IPS DF 4.7 (cell line): Measurements from ENCODE around the gene GADL1.

Experiments
- DNase-seq: peaks from one replicate; pipeline ENCODE4 v3.0.0-alpha.2; 2013; ENCODE audit warnings: low spot score; ENCODE audit errors: extremely low read depth

GADL1 gene

GRCh38 chr3:30695302-30696061 is 199.0 kb downstream of the GADL1 start:
- DNase-seq: peak; percentile 41

- DNase-seq: no peak
Observed at GRCh38 chr3:30694668-30695067, 199.8 kb downstream of the GADL1 start.

GRCh38 chr3:30694148-30694547 is 200.3 kb downstream of the GADL1 start:
- DNase-seq: no peak

- DNase-seq: peak; percentile 46
Observed at GRCh38 chr3:30693470-30694120, 200.9 kb downstream of the GADL1 start.

GRCh38 chr3:30692498-30693130 is 201.8 kb downstream of the GADL1 start:
- DNase-seq: no peak

GRCh38 chr3:30691944-30692343 is 202.5 kb downstream of the GADL1 start:
- no peak for DNase-seq

GRCh38 chr3:30691249-30691880 is 203.1 kb downstream of the GADL1 start:
- no peak for DNase-seq

- no peak for DNase-seq
Observed at GRCh38 chr3:30690199-30690598, 204.3 kb downstream of the GADL1 start.

GRCh38 chr3:30688776-30689641 is 205.5 kb downstream of the GADL1 start:
- DNase-seq: no peak

- DNase-seq: no peak
Observed at GRCh38 chr3:30687930-30688570, 206.4 kb downstream of the GADL1 start.

- no peak for DNase-seq
Observed at GRCh38 chr3:30686799-30687198, 207.7 kb downstream of the GADL1 start.

- DNase-seq: no peak
Observed at GRCh38 chr3:30686176-30686575, 208.3 kb downstream of the GADL1 start.

- DNase-seq: no peak
Observed at GRCh38 chr3:30685267-30685667, 209.2 kb downstream of the GADL1 start.

GRCh38 chr3:30684356-30684755 is 210.1 kb downstream of the GADL1 start:
- no peak for DNase-seq

GRCh38 chr3:30683769-30684168 is 210.7 kb downstream of the GADL1 start:
- no peak for DNase-seq

- DNase-seq: no peak
Observed at GRCh38 chr3:30682434-30683155, 211.9 kb downstream of the GADL1 start.

GRCh38 chr3:30681649-30682211 is 212.7 kb downstream of the GADL1 start:
- DNase-seq: no peak

- no peak for DNase-seq
Observed at GRCh38 chr3:30680789-30681648, 213.4 kb downstream of the GADL1 start.

GRCh38 chr3:30679045-30679444 is 215.4 kb downstream of the GADL1 start:
- no peak for DNase-seq
